HG03354 (cell line): ENCODE measurements around the gene GATD1.
"Not testable (repeated sequence)": the region's sequence is repeated elsewhere in the genome, so short reads cannot be mapped to it uniquely, and the experiment has no call there.

ENCODE experiments used
- ATAC-seq: cut with Tn5 transposase; IDR thresholded peaks from one replicate; pipeline ENCODE4 v1.9.1; 2021; ENCODE audit warnings: mild to moderate bottlenecking; ENCODE audit not compliant: unreplicated experiment, poor library complexity, severe bottlenecking

Gene GATD1

GRCh38 chr11:737899-738298 is 39.4 kb downstream of the GATD1 start:
- ATAC-seq = not testable (repeated sequence)

- ATAC-seq = no peak
These were observed 39.9 kb downstream of the GATD1 start for GRCh38 chr11:737366-737765.

GRCh38 chr11:734541-734940 is 42.7 kb downstream of the GATD1 start:
- not testable (repeated sequence) for ATAC-seq

GRCh38 chr11:733072-733471 is 44.2 kb downstream of the GATD1 start:
- ATAC-seq = no peak

GRCh38 chr11:729492-730074 is 47.7 kb downstream of the GATD1 start:
- no peak for ATAC-seq

GRCh38 chr11:728901-729491 is 48.3 kb downstream of the GATD1 start:
- no peak for ATAC-seq

- peak; percentile 57 for ATAC-seq
These were observed 49.2 kb downstream of the GATD1 start for GRCh38 chr11:727859-728748.

GRCh38 chr11:727281-727701 is 50.0 kb downstream of the GATD1 start:
- no peak for ATAC-seq

- ATAC-seq = peak; percentile 41
These were observed 50.7 kb downstream of the GATD1 start for GRCh38 chr11:726278-727220.

- ATAC-seq = no peak
These were observed 51.6 kb downstream of the GATD1 start for GRCh38 chr11:725624-726202.

- no peak for ATAC-seq
These were observed 52.4 kb downstream of the GATD1 start for GRCh38 chr11:724778-725386.

- ATAC-seq = no peak
These were observed 53.1 kb downstream of the GATD1 start for GRCh38 chr11:724049-724777.

GRCh38 chr11:723120-723883 is 54.0 kb downstream of the GATD1 start:
- no peak for ATAC-seq

- ATAC-seq = no peak
These were observed 54.9 kb downstream of the GATD1 start for GRCh38 chr11:722346-722811.

GRCh38 chr11:721741-722345 is 55.4 kb downstream of the GATD1 start:
- ATAC-seq = no peak

- ATAC-seq = no peak
These were observed 56.0 kb downstream of the GATD1 start for GRCh38 chr11:721247-721740.

- no peak for ATAC-seq
These were observed 56.5 kb downstream of the GATD1 start for GRCh38 chr11:720642-721246.
